Natural killer cell (primary cell): Measurements from ENCODE around the gene MICALL1. TPM values are rescaled to one million over a fixed set of nuclear protein-coding genes. Genes with fewer than 3 reads are reported as not detected.

Source experiments
- ATAC-seq, 3 donors: fragments of 150-1000 bp in 2 of 3; fragments of 200-7000 bp in 1 of 3; cut with Tn5 transposase; 1 replicate in 1 of 3; 2 replicates in 2 of 3; pipeline ENCODE4 v1.10.0; 2021; ENCODE audit warnings: mild to moderate bottlenecking in 2 of 3, moderate library complexity in 2 of 3
- DNase-seq, 2 donors: peaks; one replicate each; pipeline versions ENCODE4 v3.0.0 to v3.0.0-alpha.2; 2013 to 2021; ENCODE audit warnings: mixed read lengths in 1 of 2
- H3K27ac ChIP-seq: one replicate; pipeline ENCODE4 v1.5.1; 2013; ENCODE audit warnings: mild to moderate bottlenecking, low read length
- H3K27me3 ChIP-seq: one replicate; pipeline ENCODE4 v1.6.1; 2013; ENCODE audit warnings: low read length; ENCODE audit not compliant: control insufficient read depth, insufficient read depth
- H3K36me3 ChIP-seq: one replicate; pipeline ENCODE4 v1.6.1; 2013; ENCODE audit warnings: low read length; ENCODE audit not compliant: control insufficient read depth, insufficient read depth
- H3K4me1 ChIP-seq: one replicate; pipeline ENCODE4 v1.6.1; 2013; ENCODE audit warnings: low read length; ENCODE audit not compliant: control insufficient read depth, insufficient read depth
- H3K4me3 ChIP-seq: one replicate; pipeline ENCODE4 v1.5.1; 2013; ENCODE audit warnings: low read length
- H3K9me3 ChIP-seq: one replicate; pipeline ENCODE4 v1.6.1; 2013; ENCODE audit warnings: low read length; ENCODE audit not compliant: control insufficient read depth, insufficient read depth
- H3K27ac Mint-ChIP-seq, 2 donors: one replicate each; pipeline ENCODE4 v1.8.0; 2022; ENCODE audit warnings: mild to moderate bottlenecking in 2 of 2, mixed read lengths in 2 of 2, moderate library complexity in 1 of 2
- H3K27me3 Mint-ChIP-seq, 2 donors: one replicate each; pipeline ENCODE4 v1.8.0; 2022; ENCODE audit warnings: low read depth in 2 of 2, mixed read lengths in 2 of 2
- H3K36me3 Mint-ChIP-seq: one replicate; pipeline ENCODE4 v1.8.0; 2022; ENCODE audit warnings: mixed read lengths
- H3K4me1 Mint-ChIP-seq, 2 donors: one replicate each; pipeline ENCODE4 v1.8.0; 2022; ENCODE audit warnings: mixed read lengths in 2 of 2
- H3K4me3 Mint-ChIP-seq: one replicate; pipeline ENCODE4 v1.8.0; 2022; ENCODE audit warnings: mild to moderate bottlenecking, moderate library complexity, mixed read lengths
- H3K9me3 Mint-ChIP-seq, 2 donors: one replicate each; pipeline ENCODE4 v1.8.0; 2022; ENCODE audit warnings: mixed read lengths in 2 of 2
- CTCF ChIP-seq: fragments of 200-600 bp; IDR thresholded peaks from one replicate; pipeline ENCODE4 v1.8.0; 2022; ENCODE audit warnings: antibody characterized with exemption
- WGBS: methylation state at CpG from one replicate; pipeline ENCODE4 v1.1.7; 2013; ENCODE audit warnings: missing lambda C conversion rate; ENCODE audit not compliant: insufficient coverage; 5-methylcytosine and 5-hydroxymethylcytosine counted together
- intact Hi-C: fragments of 100-400 bp; cut with micrococcal nuclease; formaldehyde crosslinking; loops from one replicate; pipeline ENCODE4 v1.14.2; 2022
- total RNA-seq, 4 donors: library from RNA; stranded (reverse); fragments of 120-200 nt in 1 of 4; gene quantifications; one replicate each; pipeline versions ENCODE4 v1.2.3 to v1.2.4, GENCODE V29; 2013 to 2022

MICALL1 gene
- total RNA-seq, 3 donors from 2014 or later (not counting 1 experiment from before 2014, with no cell fraction given): 24.6 to 34.3 (median 32.4) TPM

DNA sequence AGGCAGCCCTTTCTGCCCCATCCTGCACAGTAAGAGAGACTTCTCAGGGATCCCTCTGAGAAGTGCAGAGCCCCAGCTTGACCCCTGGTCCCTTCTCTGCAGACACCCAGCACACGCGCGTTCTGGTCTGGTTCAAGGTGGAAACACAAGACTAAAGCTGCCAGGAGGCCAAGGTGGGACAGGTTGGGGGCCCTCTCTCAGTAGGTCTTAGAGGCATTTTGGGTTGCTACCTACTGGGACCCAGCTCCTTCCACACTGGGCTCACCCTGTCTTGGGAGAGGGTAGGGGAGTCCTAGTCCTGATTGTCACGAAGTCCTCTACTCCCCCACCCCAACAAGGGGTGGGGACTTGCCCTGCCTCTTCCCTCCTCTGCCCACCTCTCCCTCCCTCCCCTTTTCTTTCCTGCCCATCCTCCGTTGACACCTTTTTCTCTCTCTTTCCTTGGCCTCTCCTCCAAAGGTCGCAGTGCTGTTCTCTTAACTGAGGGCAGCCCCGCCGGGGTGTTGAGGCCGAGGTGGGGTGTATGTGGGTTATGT, 79.0 kb downstream of the MICALL1 start:
- no peaks in the 10 kb centered on the region for H3K9me3 Mint-ChIP-seq
- H3K4me3 Mint-ChIP-seq: no peak overlapping the region
- ATAC-seq: no peak
- no peak for TF ChIP-seq CTCF
- intact Hi-C loops: no loop called here
- no peak overlapping the region for H3K27ac ChIP-seq
- 91% methylated on average over 9 of the region's 9 CpGs for WGBS
- no peak for DNase-seq
- H3K4me1 Mint-ChIP-seq: peaks cover 0 to 14% of the 10 kb centered on the region in 2 donors
- H3K27me3 ChIP-seq: no peaks in the 10 kb centered on the region
- H3K27ac Mint-ChIP-seq: peak overlapping the region in 1 of 2 donors; percentile 44
- H3K36me3 ChIP-seq: peaks cover 4% of the 10 kb centered on the region
- no peaks in the 10 kb centered on the region for H3K9me3 ChIP-seq
- no peaks in the 10 kb centered on the region for H3K4me1 ChIP-seq
- no peaks in the 10 kb centered on the region for H3K27me3 Mint-ChIP-seq
- H3K4me3 ChIP-seq: no peak overlapping the region
- no peaks in the 10 kb centered on the region for H3K36me3 Mint-ChIP-seq

- 95% methylated on average over 24 of the region's 27 CpGs for WGBS
- Histone ChIP-seq H3K27me3 (no peaks in the 10 kb centered on the region), H3K9me3 (no peaks in the 10 kb centered on the region), H3K4me3 (no peak overlapping the region), H3K36me3 (peaks cover 4% of the 10 kb centered on the region), H3K27ac (no peak overlapping the region), H3K4me1 (no peaks in the 10 kb centered on the region)
- no peak for ATAC-seq
- peak overlapping the region in 1 of 2 donors; percentile 44 for H3K27ac Mint-ChIP-seq
- intact Hi-C loops: no loop called here
- H3K4me3 Mint-ChIP-seq: no peak overlapping the region
- no peaks in the 10 kb centered on the region for H3K9me3 Mint-ChIP-seq
- no peak for TF ChIP-seq CTCF
- H3K36me3 Mint-ChIP-seq: no peaks in the 10 kb centered on the region
- no peaks in the 10 kb centered on the region for H3K27me3 Mint-ChIP-seq
- DNase-seq: no peak
- peaks cover 0 to 8% of the 10 kb centered on the region in 2 donors for H3K4me1 Mint-ChIP-seq
These were observed 79.7 kb downstream of the MICALL1 start for GRCh38 chr22:37985751-37986281.

GRCh38 chr22:37986371-37986770, 80.3 kb downstream of the MICALL1 start:
- Mint-ChIP-seq H3K27me3 (no peaks in the 10 kb centered on the region), H3K4me3 (no peak overlapping the region), H3K27ac (no peak overlapping the region), H3K4me1 (peaks cover 0 to 8% of the 10 kb centered on the region in 2 donors), H3K36me3 (no peaks in the 10 kb centered on the region), H3K9me3 (no peaks in the 10 kb centered on the region)
- Histone ChIP-seq H3K27ac (no peak overlapping the region), H3K27me3 (no peaks in the 10 kb centered on the region), H3K9me3 (no peaks in the 10 kb centered on the region), H3K36me3 (peaks cover 4% of the 10 kb centered on the region), H3K4me3 (no peak overlapping the region), H3K4me1 (no peaks in the 10 kb centered on the region)
- WGBS: 70% methylated on average over 2 of the region's 7 CpGs
- no peak for TF ChIP-seq CTCF
- no peak for ATAC-seq
- intact Hi-C loops: no loop called here
- DNase-seq: no peak
